Right lobe of liver (tissue), 4 donors: ENCODE data around the gene MRGPRX3.

Source experiments
- POLR2A ChIP-seq: fragments of 450-650 bp; IDR thresholded peaks from one replicate; pipeline ENCODE4 v1.6.1; 2017; ENCODE audit warnings: antibody characterized with exemption, mild to moderate bottlenecking
- TF ChIP-seq, protein P1 (sequence below), 4 donors: fragments of 200-600 bp in 3 of 4; fragments of 450-650 bp in 1 of 4; IDR thresholded peaks; one replicate each; pipeline versions ENCODE4 v1.5.1 to v1.8.0; 2016 to 2022; ENCODE audit warnings: antibody characterized with exemption in 4 of 4, mild to moderate bottlenecking in 2 of 4
- donor health status: DM: no; HTN: no; CAD: no.
- donor health status: DM: no; HTN: no; CAD: no.
- donor health status: DM: no; HTN: yes; CAD: no.

DNA sequence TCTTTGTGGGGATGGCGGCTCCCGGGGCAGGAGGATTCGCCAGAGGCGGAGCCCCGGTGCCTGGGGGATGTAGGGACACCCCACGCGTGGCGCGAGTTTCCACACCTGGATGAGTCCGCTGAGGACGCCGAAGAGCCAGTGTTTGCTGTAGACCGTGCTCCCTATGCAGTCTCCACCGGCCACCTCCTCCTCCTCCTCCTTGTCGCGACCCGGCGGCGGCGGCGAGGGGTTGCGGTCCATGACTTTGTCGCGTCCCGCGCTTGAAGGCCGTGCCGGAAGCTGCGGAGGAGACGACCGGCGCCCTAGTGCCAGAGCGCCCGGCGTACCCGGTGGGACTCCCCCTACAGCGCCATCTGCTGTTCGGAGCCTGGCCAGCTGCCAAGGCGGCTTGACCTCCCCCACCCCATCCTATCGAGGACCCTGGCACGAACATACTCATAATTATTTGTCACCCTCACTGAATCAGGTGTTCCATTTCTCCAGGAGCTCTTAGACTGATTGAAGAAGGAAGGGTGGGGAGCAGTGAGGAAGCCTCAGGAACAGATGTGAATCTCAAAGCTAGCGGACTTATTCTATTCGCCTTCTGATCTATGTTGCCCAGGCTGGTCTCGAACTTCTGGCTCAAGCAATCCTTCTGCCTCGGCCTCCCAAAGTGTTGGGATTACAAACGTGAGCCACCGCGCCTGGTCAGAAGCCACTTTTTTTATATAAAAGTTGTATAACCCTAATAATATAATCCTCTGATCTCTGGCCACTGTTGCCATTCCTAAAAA is 26.4 kb upstream of the MRGPRX3 start, which contains the start of gene SAAL1:
- peak; percentile 39 for TF ChIP-seq POLR2A
- TF ChIP-seq, protein P1, sequence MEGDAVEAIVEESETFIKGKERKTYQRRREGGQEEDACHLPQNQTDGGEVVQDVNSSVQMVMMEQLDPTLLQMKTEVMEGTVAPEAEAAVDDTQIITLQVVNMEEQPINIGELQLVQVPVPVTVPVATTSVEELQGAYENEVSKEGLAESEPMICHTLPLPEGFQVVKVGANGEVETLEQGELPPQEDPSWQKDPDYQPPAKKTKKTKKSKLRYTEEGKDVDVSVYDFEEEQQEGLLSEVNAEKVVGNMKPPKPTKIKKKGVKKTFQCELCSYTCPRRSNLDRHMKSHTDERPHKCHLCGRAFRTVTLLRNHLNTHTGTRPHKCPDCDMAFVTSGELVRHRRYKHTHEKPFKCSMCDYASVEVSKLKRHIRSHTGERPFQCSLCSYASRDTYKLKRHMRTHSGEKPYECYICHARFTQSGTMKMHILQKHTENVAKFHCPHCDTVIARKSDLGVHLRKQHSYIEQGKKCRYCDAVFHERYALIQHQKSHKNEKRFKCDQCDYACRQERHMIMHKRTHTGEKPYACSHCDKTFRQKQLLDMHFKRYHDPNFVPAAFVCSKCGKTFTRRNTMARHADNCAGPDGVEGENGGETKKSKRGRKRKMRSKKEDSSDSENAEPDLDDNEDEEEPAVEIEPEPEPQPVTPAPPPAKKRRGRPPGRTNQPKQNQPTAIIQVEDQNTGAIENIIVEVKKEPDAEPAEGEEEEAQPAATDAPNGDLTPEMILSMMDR (IDR thresholded peaks at IDR 0.05), result peak; percentile 54 to 85 (median 78)
